Middle frontal gyrus (tissue), 1 donor: Measurements from ENCODE around the gene SNTG2.
"Not testable (repeated sequence)": the region's sequence is repeated elsewhere in the genome, so short reads cannot be mapped to it uniquely, and the experiment has no call there.

Source experiments
- DNase-seq: peaks from one replicate; pipeline ENCODE4 v3.0.0-alpha.2; 2015; ENCODE audit warnings: low spot score; ENCODE audit errors: extremely low spot score

SNTG2 gene

DNA sequence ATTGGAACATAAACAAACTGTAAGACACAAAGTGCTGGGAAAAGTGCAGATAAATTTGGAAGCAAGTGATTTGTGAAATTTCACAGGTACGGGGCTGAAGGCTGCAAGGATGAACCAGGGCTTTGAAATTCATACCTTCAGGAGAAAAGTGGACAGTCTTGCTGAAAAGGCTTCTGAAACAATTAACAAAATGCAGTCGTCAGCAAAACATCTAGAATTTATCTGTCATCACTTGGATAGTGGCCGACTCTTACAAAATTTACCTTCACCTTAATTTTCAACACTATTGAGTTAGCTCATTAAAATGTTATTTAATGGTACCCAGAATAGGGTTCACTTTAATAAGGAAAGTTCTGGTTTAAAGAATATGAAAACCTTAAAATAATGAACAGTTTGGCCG, 138.3 kb downstream of the SNTG2 start:
- DNase-seq, result no peak

DNA sequence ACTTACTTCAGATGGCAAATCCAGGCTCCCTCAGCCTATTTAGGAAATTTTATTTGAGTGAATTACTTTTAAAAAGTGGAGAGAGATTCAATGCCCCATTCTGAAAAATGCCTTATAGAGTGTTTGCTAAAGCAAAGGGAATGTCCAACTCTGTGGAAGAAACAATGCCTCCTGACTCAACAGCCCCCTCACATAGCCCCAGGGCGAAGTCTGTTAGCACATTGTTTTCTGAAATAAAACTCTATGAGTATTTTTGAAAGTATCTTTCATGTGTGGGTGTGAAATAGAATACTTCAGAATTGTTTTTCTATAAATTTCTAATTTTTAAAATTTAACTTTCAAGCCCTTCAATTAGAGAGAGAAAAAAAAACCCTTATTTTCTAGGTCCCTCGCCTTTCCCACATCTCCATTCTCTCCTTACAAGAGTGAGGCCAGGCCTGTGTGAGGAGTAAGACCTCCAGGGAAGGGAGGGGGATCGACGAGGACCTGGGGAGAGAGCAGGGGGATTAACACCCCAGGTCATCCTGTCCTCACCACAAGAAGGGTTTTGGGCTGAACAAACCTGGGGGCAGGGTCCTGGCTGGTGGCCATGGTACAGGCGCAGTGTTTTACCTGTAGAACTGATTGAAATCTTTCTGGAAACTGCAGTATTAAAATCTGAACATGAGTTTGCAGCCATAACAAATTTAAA, 141.4 kb downstream of the SNTG2 start:
- no peak for DNase-seq

DNA sequence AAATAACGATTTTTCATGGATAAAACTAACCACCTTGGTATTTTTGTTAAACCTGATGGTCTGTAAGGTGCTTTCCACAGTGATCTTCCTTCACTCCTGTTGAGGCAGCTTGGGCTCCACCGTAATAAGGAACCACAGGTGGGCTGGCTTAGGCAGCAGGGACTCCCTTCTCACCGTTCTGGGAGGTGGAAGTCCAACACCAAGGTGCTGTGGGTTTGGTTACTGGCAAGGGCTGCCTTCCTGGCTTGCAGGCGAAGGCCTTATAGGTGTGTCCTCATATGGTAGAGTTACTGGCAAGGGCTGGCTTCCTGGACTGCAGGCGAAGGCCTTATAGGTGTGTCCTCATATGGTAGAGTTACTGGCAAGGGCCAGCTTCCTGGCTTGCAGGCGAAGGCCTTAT, 143.0 kb downstream of the SNTG2 start:
- not testable (repeated sequence) for DNase-seq

DNA sequence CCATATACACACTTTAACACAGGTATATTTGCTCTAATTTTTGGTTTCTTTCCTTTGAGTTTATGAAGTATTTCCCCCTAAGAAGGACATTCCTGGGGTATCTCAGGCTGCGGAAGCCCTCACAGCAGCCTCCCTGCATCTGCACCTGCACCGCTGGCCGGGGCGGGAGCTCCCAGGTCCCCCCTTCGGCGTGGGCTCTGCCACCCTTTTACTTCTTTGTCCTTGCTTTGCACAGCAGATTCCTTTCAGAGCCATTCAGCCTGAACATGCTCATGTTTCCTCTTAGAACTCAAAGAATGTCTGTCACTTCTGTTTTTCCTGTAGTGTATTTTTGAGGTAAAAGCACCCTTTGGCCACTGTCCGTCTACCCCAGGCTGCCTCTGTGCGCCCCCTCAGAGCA, 146.5 kb downstream of the SNTG2 start:
- no peak for DNase-seq

DNA sequence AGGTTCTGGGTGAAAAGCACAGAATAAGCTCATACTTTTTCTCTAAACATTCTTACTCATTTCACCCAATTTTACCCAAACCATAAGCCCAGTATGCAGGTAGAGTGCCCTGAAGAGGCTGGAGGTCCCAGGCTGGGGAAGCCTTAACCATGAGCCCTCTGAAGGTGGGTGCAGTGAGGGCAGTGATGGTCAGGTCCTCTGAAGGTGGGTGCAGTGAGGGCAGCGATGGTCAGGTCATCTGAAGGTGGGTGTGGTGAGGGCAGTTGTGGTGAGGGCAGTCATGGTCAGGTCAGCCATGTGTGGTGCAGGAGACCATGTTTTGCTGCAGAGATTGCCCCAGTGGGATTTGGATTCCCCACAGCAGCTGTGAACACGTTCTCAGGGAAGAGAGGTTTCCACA, 148.8 kb downstream of the SNTG2 start:
- no peak for DNase-seq

DNA sequence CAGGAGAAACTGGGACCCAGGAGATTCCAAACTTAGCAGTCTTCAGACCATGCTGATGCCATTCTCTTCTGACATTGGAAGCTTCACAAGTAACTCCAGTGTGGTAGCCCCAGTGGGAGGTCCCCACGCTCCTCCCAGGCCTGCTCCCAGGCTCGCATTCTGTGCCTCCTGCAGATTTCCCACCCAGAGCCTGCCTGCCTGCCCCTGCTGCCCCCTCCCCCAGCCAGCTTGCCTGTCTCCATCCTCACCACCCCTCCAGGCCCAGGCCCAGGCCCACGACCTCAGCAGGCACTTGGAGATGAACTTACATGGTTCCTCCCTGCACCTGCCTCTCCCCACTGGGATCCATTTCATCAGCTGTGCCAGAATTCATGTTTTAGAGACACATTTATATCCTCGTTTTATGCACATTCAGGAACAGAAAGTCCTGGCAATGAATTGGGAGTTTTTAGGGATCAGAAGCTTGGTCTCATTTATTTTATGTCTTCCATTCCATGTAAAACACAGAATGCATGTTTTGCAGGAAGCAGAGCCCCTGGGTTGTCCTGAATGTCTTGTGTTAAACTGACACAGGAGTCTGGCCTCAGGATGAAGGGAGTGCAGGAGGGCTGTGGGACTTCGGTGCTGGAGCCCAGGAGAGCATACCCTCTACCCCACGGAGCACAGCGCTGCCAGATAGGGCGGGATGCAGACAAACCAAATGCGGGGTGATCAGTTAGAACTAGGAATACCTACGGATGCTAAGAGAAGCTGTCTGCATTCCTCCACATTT, 150.5 kb downstream of the SNTG2 start:
- no peak for DNase-seq

DNA sequence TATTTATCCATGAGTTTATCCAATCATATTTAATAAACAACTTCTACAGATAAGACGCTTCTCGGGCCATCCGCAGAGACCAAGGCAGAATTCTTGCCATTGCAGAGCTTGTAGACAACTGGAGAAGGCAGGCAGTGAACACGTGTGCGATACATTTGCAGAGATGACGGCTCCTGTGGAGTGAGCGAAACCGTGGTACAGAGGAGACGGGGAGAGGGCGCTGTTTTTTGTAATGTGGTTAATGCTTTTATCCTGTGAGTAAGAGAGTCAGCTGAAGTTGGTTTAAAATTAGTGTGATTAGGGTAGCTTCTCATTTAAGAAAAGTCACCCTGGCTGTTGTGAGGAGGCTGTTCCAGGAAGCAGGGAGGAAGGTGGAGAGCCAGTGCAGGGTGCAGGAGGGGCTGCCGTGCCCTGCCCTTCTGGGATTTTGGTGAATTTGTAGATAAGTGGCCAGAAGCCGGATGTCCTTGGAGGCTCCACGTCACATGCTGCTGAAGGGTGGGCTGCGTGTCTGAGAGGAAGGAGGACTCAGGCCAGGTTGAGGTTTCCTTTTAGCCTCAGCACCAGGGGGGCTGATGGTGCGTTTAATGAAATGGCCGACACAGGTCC, 151.4 kb downstream of the SNTG2 start:
- no peak for DNase-seq

DNA sequence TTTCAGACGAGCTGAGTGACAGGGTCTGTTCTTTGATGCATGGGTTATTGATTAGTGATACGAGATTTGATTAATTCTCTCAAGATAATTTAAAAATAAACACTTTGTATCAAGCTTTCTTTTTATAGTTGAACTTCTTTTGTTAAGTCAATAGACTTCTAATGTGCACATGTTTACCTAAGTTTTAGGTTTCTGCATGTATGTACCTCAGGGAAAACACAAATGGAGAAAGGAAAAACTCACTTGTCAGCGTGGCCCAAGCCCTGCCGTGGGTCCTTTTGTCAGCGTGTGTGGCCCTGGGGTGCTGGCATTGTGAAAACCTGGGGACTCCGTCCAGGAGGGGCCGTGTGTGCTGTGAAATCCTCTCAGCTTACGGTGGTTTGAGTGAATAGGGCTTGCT, 153.7 kb downstream of the SNTG2 start:
- DNase-seq, result no peak

DNA sequence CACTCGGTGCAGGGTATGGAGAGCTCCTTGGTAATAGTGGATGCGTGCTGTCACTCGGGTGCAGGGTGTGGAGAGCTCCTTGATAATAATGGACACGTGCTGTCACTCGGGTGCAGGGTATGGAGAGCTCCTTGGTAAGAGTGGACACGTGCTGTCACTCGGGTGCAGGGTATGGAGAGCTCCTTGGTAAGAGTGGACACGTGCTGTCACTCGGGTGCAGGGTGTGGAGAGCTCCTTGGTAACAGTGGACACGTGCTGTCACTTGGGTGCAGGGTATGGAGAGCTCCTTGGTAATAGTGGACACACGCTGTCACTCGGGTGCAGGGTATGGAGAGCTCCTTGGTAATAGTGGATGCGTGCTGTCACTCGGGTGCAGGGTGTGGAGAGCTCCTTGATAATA, 155.7 kb downstream of the SNTG2 start:
- DNase-seq, result not testable (repeated sequence)

DNA sequence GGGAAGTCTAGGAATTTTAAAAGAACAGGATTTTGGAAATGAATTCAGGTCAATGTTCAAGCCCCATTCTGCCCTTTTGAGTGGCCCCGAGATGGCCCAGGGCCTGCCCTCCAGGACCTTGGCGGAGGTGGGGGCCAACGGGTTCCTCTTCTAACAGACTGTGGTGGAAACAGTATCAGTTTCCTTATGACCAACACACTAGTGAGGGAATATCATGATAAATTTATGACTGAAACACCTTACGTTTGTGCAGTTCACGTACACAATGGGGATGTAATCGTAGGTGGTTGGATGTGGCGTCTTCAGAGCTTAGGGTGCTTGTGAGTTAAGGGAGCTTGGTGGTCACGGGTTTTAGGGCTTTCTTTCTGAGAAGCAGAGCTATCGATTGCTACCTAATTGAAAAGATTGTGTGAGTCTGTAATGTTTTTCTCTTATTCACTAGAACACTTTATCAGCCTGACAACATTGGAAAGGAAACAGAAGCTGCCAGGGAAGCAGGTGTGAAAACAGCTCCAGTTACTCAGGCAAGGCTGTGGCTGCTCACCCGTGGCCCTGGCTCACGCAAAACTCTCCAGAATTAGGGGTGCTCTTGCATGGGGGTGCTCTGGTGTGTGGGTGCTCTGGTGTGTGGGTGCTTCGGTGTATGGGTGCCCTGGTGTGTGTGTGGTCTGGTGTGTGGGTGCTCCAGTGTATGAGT, 165.3 kb downstream of the SNTG2 start:
- DNase-seq, result no peak

DNA sequence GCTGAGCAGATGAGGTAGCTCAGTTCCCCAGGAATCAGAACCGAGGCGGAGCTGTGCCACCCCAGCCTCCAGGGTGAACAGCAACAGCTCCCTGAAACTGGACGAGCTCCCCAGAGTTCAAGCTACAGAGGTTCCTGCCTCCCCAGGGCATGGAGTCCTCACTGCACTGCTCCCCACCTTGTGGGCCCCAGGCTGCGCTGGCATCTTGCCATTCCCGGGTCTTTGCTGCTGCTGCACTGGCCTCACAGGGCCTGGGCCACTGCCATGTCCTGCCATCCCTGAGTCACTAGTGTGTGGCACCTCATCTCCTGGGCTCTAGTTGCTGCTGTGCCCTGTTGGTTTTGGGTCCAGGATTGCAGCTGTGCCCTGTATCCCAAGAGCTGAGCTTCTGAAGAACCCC, 166.9 kb downstream of the SNTG2 start:
- no peak for DNase-seq

DNA sequence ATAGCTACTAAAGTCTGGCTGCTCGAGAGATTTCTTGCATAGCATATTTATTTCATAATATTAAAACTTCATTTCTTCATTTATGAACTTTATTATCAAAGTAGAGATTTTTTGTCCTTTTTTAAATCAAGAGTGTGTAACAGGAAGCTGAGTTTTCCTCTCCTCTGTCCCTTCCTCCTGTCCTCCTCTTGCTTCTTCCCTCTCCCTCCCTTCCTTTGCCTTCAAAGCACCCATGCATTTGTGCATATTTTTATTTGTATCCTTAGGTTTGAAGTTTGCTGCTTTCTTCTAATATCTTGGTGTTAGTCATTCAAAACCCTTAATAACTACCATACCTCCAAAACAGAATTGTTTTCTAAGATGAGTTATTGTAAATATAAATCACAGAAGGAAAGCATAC, 174.6 kb downstream of the SNTG2 start:
- DNase-seq, result no peak

DNA sequence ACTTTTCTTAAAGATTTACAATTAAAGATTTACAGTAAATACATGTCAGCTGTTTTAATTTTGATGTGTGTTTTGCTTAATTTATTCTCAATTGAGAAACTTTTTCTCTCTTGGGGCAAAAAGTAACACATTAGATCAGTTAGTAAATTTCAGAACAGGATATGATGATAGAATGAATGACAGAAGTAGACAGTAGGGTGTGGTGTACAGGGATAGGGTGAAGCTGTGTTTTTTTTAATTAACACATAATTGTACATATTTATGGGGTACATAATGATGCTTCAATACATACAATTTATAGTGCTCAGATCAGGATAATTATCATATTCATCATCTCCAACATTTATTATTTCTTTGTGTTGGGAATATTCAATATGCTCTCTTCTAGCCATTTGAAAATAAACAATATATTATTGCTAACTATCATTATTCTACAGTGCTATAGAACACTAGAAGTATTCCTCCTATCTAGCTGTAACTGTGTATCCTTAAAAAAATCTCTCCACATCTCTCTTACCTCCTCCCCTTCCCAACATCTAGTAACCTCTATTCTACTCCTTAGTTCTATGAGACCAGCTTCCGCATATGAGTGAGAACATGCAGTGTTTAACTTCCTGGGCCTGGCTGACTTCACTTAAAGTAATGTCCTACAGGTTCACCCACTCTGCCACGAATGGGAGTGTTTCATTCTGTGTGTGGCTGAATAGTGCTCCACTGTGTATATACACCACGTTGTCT, 175.2 kb downstream of the SNTG2 start:
- no peak for DNase-seq

DNA sequence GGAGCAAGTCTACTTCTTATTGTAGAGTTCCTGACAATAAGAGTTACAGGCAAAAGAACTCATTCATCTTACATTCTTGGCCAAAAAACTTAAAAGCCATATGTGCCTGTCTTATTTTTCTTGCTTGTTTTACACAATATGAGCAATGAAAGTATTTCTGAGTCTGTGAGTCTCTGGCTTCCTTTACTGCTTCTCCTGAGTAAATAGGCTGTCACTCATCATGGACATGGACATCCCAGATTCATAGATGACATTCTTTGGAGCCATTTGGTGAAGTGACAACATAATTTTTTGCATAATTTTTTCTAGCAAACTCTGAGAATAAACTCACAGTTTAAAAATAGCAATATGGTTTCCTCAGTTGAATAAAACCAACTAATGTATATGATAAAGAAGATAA, 179.3 kb downstream of the SNTG2 start:
- no peak for DNase-seq

DNA sequence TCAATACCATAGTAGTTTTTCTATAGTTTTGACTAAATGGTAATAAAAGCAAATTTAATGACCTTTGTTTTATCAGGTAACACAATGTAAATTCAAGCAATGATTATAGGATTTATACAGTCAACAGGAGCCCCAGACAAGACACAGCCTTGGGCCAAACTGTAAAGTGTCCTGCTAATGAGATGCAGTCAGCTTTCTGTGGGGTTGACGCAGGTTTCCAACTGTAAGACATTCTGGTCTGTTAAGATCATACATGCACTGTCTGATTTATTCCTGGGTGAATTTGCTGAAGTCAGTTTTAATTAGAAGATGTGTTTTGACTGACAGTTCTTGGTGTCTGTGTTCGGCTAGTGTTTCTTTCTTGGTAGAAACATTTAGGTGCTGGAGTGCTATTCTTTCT, 180.3 kb downstream of the SNTG2 start:
- no peak for DNase-seq

DNA sequence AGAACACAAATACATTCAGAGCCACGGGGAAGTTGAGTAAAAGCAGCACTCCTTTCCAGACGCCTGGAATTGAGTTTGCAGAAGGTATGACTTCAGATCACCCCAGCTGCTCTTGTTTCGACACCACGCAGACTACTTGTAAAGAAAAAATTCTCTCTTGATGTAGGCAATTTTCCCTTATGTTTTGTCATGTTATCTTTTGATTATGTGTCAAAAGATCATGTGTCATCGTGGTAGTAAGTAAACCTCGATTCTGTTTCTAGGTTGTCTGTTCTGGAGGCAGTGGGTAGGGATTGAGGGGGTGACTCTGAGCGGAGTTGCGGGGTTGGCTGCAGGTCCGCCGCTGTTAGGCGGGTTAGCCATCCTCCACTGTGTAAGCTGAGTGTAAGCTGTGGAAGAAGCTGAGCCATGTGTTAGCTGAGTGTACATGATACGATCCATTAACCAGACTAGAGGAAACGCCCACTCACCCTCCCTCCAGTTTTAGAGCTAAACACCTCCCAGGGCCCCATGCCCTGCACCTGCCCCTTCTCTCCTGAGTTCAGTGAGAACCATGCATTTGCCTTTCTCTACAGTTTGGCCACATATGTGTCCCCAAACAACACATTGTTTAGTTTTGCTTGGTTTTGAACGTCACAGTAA, 181.8 kb downstream of the SNTG2 start:
- no peak for DNase-seq

DNA sequence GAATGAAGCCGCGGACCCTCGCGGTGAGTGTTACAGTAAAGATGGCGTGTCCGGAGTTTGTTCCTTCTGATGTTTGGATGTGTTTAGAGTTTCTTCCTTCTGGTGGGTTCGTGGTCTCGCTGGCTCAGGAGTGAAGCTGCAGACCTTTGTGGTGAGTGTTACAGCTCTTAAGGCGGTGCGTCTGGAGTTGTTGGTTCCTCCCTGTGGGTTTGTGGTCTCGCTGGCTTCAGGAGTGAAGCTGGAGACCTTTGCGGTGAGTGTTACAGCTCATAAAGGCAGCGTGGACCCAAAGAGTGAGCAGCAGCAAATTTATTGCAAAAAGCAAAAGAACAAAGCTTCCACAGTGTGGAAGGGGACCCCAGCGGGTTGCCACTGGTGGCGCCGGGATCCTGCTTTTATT, 183.2 kb downstream of the SNTG2 start:
- DNase-seq, result not testable (repeated sequence)

DNA sequence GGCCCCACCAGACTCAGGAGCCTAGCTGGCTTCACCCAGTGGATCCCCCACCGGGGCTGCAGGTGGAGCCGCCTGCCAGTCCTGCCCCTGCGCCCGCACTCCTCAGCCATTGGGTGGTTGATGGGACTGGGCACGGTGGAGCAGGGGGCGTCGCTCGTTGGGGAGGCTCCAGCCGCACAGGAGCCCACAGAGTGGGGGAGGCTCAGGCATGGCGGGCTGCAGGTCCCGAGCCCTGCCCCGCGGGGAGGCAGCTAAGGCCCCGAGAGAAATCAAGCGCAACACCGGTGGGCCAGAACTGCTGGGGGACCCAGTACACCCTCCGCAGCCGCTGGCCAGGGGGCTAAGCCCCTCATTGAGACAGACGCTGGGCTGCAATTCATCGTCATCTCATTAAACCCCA, 184.0 kb downstream of the SNTG2 start:
- no peak for DNase-seq

DNA sequence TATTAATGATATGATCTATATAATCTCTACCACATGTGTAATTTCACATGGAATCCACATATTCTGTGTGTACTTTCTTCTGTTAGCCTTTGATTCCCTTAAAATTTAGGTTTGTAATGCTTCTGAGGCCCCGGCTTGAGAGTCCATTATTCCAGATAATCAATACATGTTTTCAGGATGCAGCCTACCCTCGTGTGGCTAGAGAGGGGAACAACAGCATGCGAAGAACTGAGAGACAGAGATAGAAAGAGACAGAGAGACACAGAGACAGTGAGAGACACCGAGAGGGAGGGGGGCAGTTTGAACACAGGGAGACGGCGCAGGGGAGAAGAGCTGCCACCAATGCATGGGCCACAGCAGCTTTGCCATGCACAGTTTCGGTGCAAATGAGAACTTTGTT, 185.4 kb downstream of the SNTG2 start:
- DNase-seq, result no peak

DNA sequence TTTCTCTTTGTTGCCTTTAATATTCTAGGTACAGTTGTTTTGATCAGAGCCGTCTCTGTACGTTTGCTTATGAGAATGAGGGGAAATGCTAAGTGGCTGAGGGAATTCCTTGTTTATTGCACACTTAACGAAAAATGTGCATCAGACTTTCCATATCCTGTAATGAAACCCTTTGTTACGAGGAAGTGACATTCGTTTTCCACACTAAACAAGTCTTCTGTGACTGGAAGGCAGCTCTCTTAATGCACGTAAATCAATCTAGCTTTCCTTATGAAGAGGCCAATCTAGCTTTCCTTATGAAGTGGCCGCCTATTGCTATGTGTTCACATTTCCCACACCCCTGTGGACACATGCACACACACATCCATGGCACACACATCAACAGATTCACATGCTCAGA, 186.2 kb downstream of the SNTG2 start:
- no peak for DNase-seq

DNA sequence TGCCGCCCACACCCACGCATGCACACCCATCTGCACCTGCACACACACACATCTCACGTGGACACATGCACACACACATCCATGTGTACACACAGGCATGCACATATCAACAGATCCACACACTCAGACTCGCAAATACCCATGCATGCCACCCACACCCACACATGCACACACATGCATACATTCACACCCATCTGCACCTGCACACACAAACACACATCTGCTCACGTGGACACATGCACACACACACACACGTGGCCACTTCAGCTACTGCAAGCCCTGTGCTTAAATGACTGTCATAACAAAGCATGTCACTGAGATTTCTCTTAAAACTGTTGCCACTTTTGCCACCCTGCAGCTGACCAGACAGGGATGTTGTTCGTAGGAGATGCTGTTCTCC, 186.6 kb downstream of the SNTG2 start:
- DNase-seq, result no peak
